Measurements from ENCODE around the gene TOP3B. TPM values are rescaled to one million over a fixed set of nuclear protein-coding genes. Genes with fewer than 3 reads are reported as not detected.

TOP3B gene
- total RNA-seq, 1 donor from 2014 or later: 53.9 TPM

DNA sequence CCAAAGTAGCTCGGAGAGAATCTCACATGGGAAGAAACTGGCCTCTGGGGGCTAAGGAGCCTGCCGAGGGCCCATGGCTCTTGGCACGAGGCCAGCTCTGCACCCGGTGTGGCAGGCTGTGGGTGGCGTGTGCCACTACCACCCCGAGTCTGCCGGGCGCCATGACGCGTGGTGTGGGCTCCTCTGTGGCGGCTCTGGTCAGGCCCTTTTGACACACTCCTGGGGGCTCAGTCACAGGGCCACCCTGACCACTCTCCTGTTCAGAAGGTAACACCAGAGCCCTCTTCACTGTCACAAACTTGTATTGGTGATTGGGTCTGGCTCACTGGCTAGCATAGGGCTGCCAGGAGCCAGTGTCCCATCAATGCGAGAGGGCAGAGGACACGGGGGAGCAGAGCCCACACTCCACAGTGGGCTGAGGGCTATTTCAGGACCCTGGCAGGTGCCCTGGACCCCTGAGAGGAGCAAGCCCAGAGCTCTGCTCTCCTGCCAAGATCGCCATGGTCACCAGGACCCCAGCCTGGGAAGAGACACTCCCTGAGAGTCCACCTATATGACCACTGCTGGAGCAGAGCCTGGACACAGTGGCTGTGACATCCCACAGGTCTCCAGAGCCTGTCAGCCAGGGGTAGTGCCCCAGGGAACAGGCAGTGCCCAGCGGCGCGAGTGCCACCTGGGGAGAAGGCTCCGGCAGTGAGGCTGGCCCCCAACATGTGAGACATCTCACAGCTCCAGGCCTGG is 21.3 kb downstream of the TOP3B start:
- Mint-ChIP-seq H3K27ac (no peak overlapping the region), H3K4me1 (no peaks in the 10 kb centered on the region), H3K4me3 (no peak overlapping the region), H3K27me3 (ENCODE audit: insufficient read depth, low read depth) (peaks cover 4% of the 10 kb centered on the region), H3K36me3 (peaks cover 15% of the 10 kb centered on the region), H3K9me3 (no peaks in the 10 kb centered on the region)
- H3K27ac ChIP-seq: no peak overlapping the region
- no peaks in the 10 kb centered on the region for H3K4me1 ChIP-seq
- no peaks in the 10 kb centered on the region for H3K79me2 ChIP-seq (ENCODE audit: low read depth)
- H3K9me3 ChIP-seq (ENCODE audit: low read depth): no peaks in the 10 kb centered on the region
- H2AFZ ChIP-seq (replicated peaks): no peak overlapping the region
- no peak overlapping the region for H3K4me3 ChIP-seq
- no peaks in the 10 kb centered on the region for H4K20me1 ChIP-seq (ENCODE audit: low read depth)
- no peak overlapping the region for H3K4me2 ChIP-seq
- H3K27me3 ChIP-seq: no peaks in the 10 kb centered on the region
- TF ChIP-seq EZH2 (IDR thresholded peaks at IDR 0.05) (no peak), EZH2phosphoT487 (IDR thresholded peaks at IDR 0.05) (no peak)
- TF ChIP-seq, protein P1, sequence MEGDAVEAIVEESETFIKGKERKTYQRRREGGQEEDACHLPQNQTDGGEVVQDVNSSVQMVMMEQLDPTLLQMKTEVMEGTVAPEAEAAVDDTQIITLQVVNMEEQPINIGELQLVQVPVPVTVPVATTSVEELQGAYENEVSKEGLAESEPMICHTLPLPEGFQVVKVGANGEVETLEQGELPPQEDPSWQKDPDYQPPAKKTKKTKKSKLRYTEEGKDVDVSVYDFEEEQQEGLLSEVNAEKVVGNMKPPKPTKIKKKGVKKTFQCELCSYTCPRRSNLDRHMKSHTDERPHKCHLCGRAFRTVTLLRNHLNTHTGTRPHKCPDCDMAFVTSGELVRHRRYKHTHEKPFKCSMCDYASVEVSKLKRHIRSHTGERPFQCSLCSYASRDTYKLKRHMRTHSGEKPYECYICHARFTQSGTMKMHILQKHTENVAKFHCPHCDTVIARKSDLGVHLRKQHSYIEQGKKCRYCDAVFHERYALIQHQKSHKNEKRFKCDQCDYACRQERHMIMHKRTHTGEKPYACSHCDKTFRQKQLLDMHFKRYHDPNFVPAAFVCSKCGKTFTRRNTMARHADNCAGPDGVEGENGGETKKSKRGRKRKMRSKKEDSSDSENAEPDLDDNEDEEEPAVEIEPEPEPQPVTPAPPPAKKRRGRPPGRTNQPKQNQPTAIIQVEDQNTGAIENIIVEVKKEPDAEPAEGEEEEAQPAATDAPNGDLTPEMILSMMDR (IDR thresholded peaks at IDR 0.05): no peak
- DNase-seq (ENCODE audit: low spot score): no peak
- no peaks in the 10 kb centered on the region for H3F3A ChIP-seq (ENCODE audit: low read depth)
- H3K9ac ChIP-seq: no peak overlapping the region
- no peaks in the 10 kb centered on the region for H3K36me3 ChIP-seq

DNA sequence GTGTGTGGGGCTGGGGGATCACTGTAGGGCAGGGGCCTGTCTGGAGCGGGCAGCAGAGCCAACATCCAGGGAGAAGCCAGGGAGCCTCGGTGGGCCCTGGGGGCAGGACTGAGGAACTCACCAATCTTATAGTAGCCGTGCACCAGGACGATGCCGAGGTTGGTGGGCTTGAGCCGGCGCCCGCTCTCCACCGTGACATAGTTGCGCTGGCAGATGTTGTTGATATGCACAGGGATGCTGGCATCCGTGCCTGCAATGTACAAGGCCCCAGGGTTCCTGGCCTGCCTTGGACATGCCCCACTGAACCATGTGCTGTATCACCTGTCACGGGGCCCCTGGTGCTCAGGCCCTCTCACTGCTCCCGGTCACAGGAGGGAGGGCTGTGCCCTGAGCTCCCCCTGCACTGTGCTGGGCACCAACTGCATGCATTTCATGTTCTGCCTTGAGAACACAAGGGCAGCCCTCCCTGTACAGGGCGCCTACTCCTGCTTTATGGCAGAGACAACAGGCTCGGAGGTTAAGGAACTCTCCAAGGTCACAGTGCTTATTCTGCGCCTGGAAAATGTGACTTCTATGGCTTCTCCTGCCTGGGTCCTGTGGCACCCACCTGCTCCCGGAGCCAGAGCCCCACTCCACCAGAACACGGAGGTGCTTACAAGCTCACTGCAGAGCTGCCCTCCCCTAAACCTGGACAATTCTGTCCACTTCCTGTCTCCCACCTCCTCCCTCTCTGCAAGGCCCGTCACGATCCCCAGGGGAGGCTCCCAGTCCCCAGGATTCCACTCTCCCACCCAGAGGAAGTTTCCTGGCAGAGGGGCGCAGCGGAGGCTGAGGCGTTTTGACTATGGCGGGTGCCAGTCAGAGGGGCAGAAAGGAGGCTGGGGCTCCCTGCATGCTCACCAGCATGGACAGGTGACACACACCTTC is 22.1 kb downstream of the TOP3B start:
- Histone ChIP-seq H3K79me2 (ENCODE audit: low read depth) (no peaks in the 10 kb centered on the region), H3K9me3 (ENCODE audit: low read depth) (no peaks in the 10 kb centered on the region), H3K4me2 (no peak overlapping the region), H3K27me3 (no peaks in the 10 kb centered on the region), H3K4me1 (no peaks in the 10 kb centered on the region), H4K20me1 (ENCODE audit: low read depth) (no peaks in the 10 kb centered on the region), H3F3A (ENCODE audit: low read depth) (no peaks in the 10 kb centered on the region), H3K4me3 (no peak overlapping the region), H3K9ac (no peak overlapping the region), H3K27ac (no peak overlapping the region), H3K36me3 (no peaks in the 10 kb centered on the region), H2AFZ (replicated peaks) (no peak overlapping the region)
- Mint-ChIP-seq H3K4me3 (no peak overlapping the region), H3K4me1 (no peaks in the 10 kb centered on the region), H3K9me3 (no peaks in the 10 kb centered on the region), H3K27ac (no peak overlapping the region), H3K27me3 (ENCODE audit: insufficient read depth, low read depth) (peaks cover 4% of the 10 kb centered on the region), H3K36me3 (peaks cover 15% of the 10 kb centered on the region)
- no peak for TF ChIP-seq EZH2 (IDR thresholded peaks at IDR 0.05)
- no peak for TF ChIP-seq EZH2phosphoT487 (IDR thresholded peaks at IDR 0.05)
- TF ChIP-seq, protein P1 (IDR thresholded peaks at IDR 0.05): no peak
- no peak for DNase-seq (ENCODE audit: low spot score)

DNA sequence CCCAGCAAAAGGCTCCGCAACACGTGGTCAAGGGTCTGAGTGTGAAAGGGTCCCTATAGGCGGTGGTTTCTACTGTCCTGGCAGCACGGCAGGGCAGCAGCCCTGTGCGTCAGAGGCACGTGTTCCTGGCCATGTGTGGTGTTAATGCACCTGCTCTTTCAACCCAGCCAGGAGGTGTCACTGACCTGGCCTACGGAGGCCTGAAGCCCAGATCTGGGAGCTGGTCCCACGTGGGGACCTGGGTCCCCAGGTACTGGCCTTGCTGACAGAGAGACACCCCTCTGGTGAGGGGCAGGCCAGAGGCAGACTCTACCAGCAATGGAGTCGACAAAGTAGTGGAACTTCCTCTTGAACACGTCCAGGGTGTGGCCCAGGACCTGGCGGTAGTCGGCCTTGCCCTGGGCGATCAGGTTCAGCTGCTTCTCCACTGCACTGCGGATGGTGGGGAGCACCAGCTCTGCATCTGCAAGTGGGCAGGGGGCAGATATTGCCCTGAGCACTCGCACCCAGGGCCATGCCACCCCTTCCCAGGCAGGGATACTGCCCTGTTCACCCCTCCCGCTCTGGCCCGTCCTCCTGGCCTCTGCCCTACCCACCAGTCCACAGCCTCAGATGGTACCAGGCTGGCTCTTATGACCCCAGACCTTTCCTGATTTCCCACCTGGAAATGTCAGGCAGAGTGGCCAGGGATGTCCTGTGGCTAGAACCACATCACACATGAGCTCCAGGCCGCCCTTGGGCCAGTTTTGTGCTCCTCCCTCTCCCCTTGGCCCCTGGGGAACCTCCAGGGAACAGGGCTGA is 23.1 kb downstream of the TOP3B start:
- Mint-ChIP-seq H3K4me3 (no peak overlapping the region), H3K27me3 (ENCODE audit: insufficient read depth, low read depth) (peaks cover 2% of the 10 kb centered on the region), H3K9me3 (no peaks in the 10 kb centered on the region), H3K36me3 (peaks cover 11% of the 10 kb centered on the region), H3K27ac (no peak overlapping the region), H3K4me1 (no peaks in the 10 kb centered on the region)
- TF ChIP-seq EZH2phosphoT487 (IDR thresholded peaks at IDR 0.05): no peak
- TF ChIP-seq EZH2 (IDR thresholded peaks at IDR 0.05): no peak
- TF ChIP-seq, protein P1 (IDR thresholded peaks at IDR 0.05): no peak
- DNase-seq (ENCODE audit: low spot score): no peak
- Histone ChIP-seq H3K9me3 (ENCODE audit: low read depth) (no peaks in the 10 kb centered on the region), H3K4me3 (no peak overlapping the region), H3K27ac (no peak overlapping the region), H3K4me2 (no peak overlapping the region), H3K79me2 (ENCODE audit: low read depth) (no peaks in the 10 kb centered on the region), H3K36me3 (no peaks in the 10 kb centered on the region), H3K4me1 (no peaks in the 10 kb centered on the region), H3K9ac (no peak overlapping the region), H3F3A (ENCODE audit: low read depth) (no peaks in the 10 kb centered on the region), H2AFZ (replicated peaks) (no peak overlapping the region), H4K20me1 (ENCODE audit: low read depth) (no peaks in the 10 kb centered on the region), H3K27me3 (no peaks in the 10 kb centered on the region)

Measured in neural progenitor cell (in vitro differentiated cells).